NCI-H146 treated with DMSO at 0.1 percent for 48 hours (cell line): ENCODE results near the gene ADAMTS6.

ENCODE experiments used
- DNase-seq: peaks from one replicate; lab custom pipeline; 2025; ENCODE audit not compliant: unreplicated experiment; lab: John Stamatoyannopoulos, UW

ADAMTS6 gene

GRCh38 chr5:65474130-65474711 lies 7.5 kb downstream of the ADAMTS6 start:
- no peak for DNase-seq

- DNase-seq = no peak
These were observed 13.1 kb downstream of the ADAMTS6 start for GRCh38 chr5:65468633-65469032.

GRCh38 chr5:65462139-65462705 lies 19.5 kb downstream of the ADAMTS6 start:
- no peak for DNase-seq

- DNase-seq = peak; percentile 18
These were observed 20.2 kb downstream of the ADAMTS6 start for GRCh38 chr5:65461490-65461889.

GRCh38 chr5:65459995-65460394 lies 21.7 kb downstream of the ADAMTS6 start:
- no peak for DNase-seq

GRCh38 chr5:65455064-65455463 lies 26.7 kb downstream of the ADAMTS6 start:
- no peak for DNase-seq

- no peak for DNase-seq
These were observed 30.3 kb downstream of the ADAMTS6 start for GRCh38 chr5:65451436-65451835.

- no peak for DNase-seq
These were observed 35.0 kb downstream of the ADAMTS6 start for GRCh38 chr5:65446682-65447081.

GRCh38 chr5:65441800-65442199 lies 39.9 kb downstream of the ADAMTS6 start:
- DNase-seq = no peak

GRCh38 chr5:65440456-65440855 lies 41.3 kb downstream of the ADAMTS6 start:
- no peak for DNase-seq

GRCh38 chr5:65434122-65434521 lies 47.6 kb downstream of the ADAMTS6 start:
- DNase-seq = no peak

- no peak for DNase-seq
These were observed 55.1 kb downstream of the ADAMTS6 start for GRCh38 chr5:65426656-65427055.

- no peak for DNase-seq
These were observed 58.1 kb downstream of the ADAMTS6 start for GRCh38 chr5:65423623-65424022.

- DNase-seq = no peak
These were observed 63.1 kb downstream of the ADAMTS6 start for GRCh38 chr5:65418661-65419060.

GRCh38 chr5:65413822-65414221 lies 67.9 kb downstream of the ADAMTS6 start:
- DNase-seq = no peak

GRCh38 chr5:65412842-65413241 lies 68.9 kb downstream of the ADAMTS6 start:
- no peak for DNase-seq

- DNase-seq = no peak
These were observed 70.4 kb downstream of the ADAMTS6 start for GRCh38 chr5:65411356-65411755.

GRCh38 chr5:65395526-65396155 lies 86.1 kb downstream of the ADAMTS6 start:
- no peak for DNase-seq

- DNase-seq = no peak
These were observed 87.6 kb downstream of the ADAMTS6 start for GRCh38 chr5:65394087-65394486.

GRCh38 chr5:65391591-65391990 lies 90.1 kb downstream of the ADAMTS6 start:
- no peak for DNase-seq

GRCh38 chr5:65390208-65390607 lies 91.5 kb downstream of the ADAMTS6 start:
- DNase-seq = no peak

- DNase-seq = no peak
These were observed 97.9 kb downstream of the ADAMTS6 start for GRCh38 chr5:65383859-65384258.

- DNase-seq = no peak
These were observed 99.1 kb downstream of the ADAMTS6 start for GRCh38 chr5:65382582-65382981.
